ENCODE results near the gene PPP4R3B.
"Not testable (repeated sequence)": the region's sequence is repeated elsewhere in the genome, so short reads cannot be mapped to it uniquely, and the experiment has no call there.

The PPP4R3B gene

GRCh38 chr2:55595536-55595935 is 21.9 kb downstream of the PPP4R3B start:
- TF ChIP-seq, protein P1, sequence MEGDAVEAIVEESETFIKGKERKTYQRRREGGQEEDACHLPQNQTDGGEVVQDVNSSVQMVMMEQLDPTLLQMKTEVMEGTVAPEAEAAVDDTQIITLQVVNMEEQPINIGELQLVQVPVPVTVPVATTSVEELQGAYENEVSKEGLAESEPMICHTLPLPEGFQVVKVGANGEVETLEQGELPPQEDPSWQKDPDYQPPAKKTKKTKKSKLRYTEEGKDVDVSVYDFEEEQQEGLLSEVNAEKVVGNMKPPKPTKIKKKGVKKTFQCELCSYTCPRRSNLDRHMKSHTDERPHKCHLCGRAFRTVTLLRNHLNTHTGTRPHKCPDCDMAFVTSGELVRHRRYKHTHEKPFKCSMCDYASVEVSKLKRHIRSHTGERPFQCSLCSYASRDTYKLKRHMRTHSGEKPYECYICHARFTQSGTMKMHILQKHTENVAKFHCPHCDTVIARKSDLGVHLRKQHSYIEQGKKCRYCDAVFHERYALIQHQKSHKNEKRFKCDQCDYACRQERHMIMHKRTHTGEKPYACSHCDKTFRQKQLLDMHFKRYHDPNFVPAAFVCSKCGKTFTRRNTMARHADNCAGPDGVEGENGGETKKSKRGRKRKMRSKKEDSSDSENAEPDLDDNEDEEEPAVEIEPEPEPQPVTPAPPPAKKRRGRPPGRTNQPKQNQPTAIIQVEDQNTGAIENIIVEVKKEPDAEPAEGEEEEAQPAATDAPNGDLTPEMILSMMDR (IDR thresholded peaks at IDR 0.05; ENCODE audit: low read depth, low read length) = no peak
- no peak overlapping the region for H3K4me3 ChIP-seq (ENCODE audit: low read depth, low read length)

GRCh38 chr2:55592130-55592529 is 25.3 kb downstream of the PPP4R3B start:
- TF ChIP-seq, protein P1 (IDR thresholded peaks at IDR 0.05; ENCODE audit: low read depth, low read length) = no peak
- H3K4me3 ChIP-seq (ENCODE audit: low read depth, low read length) = no peak overlapping the region

DNA sequence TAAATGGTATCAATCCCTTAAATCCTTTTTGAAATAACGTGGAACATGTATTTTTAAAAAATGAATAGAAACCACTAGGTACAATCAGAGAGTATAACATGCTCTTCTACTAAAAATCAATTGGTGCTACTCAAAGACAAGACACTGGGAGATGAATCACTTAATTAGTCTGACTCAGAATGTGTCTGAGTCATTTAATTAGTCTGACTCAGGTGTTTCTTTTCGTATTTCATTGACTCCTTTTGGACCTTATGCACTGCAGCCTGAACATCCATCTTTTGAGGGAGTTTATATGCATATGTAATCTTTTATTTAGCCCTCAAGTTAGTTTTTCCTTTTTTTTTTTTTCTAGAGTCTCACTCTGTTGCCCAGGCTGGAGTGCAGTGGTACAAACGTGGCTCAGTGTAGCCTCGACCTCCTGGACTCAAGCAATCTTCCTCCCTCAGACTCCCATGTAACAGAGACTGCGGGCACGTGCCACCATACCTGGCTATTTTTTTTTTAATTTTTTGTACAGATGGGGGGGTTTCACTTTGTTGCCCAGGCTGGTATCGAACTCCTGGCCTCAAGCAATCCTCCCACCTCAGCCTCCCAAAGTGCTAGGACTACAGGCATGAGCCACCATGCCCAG is 26.5 kb downstream of the PPP4R3B start:
- no peak overlapping the region for H3K4me3 ChIP-seq (ENCODE audit: low read depth, low read length)
- TF ChIP-seq, protein P1 (IDR thresholded peaks at IDR 0.05; ENCODE audit: low read depth, low read length) = no peak

DNA sequence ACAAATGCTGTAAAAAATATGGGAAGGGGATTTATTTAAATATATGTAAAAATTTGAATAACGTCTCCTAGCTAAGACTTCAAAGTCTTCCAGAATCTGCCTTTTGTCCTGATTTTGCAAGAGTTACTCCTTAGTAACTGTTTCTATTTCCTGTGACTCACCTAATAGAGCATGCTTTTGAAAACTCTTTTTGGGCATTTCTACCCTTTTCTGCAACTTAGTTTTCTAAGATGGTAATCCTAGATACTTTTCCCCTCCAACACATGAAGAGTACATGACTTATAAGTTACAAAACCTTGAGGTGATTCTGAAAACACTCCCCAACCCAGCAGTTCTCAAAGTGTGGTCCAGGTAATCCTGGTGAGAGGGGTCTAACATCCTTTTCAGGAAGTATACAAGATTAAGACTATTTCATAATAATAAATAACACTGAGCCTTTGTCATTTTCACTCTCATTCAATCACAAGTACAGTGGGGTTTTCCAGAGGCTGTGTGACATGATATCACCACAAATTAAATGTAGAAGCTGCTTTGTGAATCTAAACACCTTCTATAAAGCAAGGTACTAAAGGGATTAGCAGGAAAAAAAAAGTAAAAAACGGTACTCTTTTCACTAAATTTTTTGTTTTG is 31.9 kb downstream of the PPP4R3B start:
- TF ChIP-seq, protein P1 (IDR thresholded peaks at IDR 0.05; ENCODE audit: low read depth, low read length) = no peak
- no peak overlapping the region for H3K4me3 ChIP-seq (ENCODE audit: low read depth, low read length)

DNA sequence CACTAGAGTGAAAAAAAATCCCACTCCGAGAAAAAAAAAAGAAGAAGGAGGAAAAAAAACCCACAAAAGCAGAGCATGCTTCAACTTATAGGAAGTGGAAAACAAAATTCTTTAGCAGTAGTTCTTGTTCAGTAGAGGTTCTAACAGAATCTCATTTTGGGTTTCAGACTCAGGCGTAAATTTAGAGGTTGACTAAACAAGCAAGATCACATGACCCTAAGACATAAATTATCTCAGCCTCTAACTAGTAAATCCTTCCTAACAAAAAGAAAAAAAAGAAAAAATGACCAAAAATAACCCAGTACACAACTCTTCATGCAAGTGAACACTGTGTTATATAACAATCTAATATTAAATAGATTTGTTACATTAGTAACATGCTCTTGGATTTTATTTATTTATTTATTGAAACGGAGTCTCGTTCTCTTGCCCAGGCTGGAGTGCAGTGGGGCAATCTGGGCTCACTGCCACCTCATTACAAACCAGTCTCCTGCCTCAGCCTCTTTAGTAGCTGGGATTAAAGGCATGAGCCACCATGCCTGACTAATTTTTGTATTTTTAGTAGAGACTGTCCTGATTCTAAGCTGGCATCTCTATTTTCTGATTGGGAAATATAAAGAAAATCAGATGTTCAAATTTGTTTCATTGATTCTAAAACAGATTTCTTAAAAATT is 35.4 kb downstream of the PPP4R3B start:
- TF ChIP-seq, protein P1 (IDR thresholded peaks at IDR 0.05; ENCODE audit: low read depth, low read length) = no peak
- H3K4me3 ChIP-seq (ENCODE audit: low read depth, low read length) = no peak overlapping the region

DNA sequence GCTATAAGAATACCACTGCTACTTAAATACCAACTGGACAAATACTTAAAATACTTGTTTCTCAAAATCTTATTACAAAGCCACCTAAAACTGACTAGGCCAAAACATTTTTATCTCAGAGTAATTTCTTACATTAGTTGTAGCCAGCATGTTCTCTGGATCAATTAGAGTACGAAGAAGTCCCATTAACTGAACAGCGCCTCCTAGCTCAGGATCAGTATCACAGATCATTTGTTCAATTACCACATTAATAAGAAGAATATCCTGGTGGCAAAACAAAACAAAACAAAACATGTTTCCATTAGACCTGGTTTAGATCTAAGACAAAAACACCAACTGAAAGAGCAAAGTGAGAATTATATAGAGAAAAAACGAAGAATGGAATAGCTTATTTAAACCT is 36.0 kb downstream of the PPP4R3B start:
- no peak overlapping the region for H3K4me3 ChIP-seq (ENCODE audit: low read depth, low read length)
- TF ChIP-seq, protein P1 (IDR thresholded peaks at IDR 0.05; ENCODE audit: low read depth, low read length) = no peak

DNA sequence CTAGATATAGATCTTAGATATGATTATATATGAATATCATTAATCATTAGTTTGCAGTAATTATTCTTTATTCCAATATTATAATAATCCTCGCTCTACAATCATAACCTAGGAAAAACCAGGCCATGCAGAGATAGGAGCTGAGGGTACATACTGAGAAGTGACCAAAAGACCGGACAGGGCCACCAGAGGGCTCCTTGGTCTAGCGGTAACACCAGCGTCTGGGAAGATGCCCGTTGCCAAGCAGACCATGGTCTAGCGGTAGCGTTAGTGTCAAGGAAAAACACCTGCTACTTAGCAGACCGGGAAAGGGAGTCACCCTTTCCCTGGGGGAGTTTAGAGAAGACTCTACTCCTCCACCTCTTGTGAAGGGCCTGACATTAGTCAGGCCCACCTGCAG is 48.4 kb downstream of the PPP4R3B start:
- H3K4me3 ChIP-seq (ENCODE audit: low read depth, low read length) = not testable (repeated sequence)
